Stimulated activated naive CD4-positive, alpha-beta T cell treated with Interleukin-2 at 50 U/mL for 16 hours (primary cell): Measurements from ENCODE around the gene SLC6A20.

Experiments used
- DNase-seq: peaks from one replicate; lab custom pipeline; 2025; lab: John Stamatoyannopoulos, UW

The SLC6A20 gene

DNA sequence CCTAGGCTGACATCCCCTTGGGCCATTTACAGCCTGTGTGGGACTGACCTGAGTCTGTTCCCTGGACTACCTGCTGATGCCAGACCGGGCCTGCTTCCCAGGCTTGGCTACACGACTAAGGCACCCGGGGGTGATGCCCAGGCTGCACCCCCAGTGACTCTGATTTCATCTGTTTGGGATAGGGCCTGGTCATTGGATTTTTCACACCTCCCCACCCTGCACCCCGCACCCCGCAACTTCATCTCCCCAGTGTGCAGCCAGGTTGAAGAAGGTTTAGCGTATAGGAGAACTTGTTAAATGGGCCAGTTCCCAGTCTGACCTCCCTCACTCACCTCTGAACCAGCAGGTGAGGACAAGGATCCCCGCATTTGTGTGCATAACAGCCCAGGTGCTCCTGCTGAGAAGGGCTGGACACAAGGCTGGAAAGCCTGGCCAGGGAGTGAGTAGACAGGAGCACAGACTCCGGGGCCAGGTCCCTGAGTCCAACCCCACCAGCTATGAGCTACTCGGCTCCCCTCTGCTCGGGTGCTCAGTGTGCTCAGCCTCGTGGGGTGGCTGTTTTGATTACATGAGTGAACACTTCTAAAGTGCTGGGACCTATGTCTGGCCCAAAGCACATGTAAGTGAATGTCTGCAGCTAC lies 18.5 kb downstream of the SLC6A20 start:
- DNase-seq = no peak

DNA sequence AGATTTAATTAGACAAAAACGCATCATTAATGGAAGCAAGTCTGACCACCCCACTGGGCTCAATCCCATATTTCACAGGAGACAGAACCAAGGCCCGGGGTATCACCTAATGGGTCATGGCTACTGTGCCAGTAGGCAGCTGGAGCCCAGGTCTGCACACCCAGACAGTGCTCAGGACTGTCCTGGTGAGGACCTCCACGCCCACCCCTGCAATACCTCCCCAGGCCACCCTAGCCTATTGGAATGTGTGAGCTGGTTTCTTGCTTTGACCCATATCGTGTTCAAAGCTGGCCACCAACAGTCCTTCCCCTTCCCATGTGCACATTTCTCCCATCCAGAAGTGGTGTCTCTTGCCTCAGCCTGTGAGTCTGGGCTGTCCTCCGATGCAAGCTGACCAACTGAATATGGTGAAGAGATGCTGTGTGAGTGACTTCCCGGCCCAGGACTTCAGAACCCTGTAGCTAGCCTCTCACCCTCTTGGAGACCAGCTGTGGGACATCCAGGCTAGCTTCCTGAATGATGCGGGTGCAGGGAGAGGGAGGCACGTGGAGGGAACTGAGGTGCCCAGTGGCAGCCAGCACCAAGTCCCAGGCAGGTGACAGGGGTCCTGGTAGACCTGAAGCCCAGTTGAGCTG lies 19.1 kb downstream of the SLC6A20 start:
- no peak for DNase-seq

DNA sequence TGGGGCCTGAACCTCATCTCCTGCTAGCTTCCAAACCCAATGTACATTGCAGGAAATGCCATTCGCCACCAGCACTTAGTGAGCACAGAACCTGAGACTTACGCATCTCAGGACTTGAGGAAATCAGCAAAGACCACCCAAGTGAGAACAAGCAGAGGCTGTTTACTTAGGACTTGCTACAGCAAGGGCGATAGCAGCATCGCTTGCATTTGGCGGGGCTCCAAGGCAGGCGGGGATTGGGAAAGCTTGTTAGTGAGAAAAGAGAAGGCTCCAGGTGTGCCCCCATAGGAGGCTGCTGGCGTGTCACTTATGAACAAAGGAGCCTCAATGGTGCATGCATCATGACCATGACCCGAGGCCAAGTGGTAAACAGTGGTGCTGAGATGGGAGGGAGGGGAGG lies 19.7 kb downstream of the SLC6A20 start:
- DNase-seq = no peak

GRCh38 chr3:45776301-45776595 lies 20.1 kb downstream of the SLC6A20 start:
- no peak for DNase-seq

DNA sequence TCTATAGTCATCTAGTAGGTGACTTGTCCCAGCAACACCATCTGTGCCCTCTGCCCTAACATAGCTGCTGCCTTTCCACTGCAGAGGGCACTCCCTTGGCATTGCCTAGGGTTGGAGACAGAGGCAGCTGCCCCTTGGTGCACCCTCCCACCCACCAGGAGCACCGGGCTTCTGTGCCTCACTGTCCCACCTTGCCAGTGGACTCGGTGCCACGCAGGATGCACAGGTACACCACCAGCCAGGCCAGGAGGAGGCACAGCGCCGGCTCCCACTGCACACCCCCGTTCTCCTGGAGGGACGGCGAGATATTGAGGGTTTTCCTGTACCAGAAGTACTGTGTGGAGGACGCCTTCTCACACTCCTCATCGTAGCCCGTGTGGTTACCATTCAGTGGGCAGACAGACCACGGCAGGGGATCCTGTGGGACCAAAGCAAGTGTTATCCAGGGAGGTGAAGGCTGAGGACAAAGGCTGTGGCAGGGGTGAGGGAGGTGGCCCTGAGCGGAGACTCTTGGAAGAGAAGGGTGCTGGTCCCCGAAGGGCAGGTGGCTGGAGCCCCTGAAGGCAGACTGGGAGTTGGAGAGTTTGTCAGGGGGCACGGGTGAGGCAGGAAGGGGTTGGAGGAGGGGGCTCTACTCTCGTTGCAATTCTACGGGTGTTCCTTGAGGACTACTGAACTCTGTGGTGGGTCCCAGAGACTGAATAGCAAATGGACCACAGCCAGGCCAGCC lies 20.6 kb downstream of the SLC6A20 start:
- DNase-seq = no peak

DNA sequence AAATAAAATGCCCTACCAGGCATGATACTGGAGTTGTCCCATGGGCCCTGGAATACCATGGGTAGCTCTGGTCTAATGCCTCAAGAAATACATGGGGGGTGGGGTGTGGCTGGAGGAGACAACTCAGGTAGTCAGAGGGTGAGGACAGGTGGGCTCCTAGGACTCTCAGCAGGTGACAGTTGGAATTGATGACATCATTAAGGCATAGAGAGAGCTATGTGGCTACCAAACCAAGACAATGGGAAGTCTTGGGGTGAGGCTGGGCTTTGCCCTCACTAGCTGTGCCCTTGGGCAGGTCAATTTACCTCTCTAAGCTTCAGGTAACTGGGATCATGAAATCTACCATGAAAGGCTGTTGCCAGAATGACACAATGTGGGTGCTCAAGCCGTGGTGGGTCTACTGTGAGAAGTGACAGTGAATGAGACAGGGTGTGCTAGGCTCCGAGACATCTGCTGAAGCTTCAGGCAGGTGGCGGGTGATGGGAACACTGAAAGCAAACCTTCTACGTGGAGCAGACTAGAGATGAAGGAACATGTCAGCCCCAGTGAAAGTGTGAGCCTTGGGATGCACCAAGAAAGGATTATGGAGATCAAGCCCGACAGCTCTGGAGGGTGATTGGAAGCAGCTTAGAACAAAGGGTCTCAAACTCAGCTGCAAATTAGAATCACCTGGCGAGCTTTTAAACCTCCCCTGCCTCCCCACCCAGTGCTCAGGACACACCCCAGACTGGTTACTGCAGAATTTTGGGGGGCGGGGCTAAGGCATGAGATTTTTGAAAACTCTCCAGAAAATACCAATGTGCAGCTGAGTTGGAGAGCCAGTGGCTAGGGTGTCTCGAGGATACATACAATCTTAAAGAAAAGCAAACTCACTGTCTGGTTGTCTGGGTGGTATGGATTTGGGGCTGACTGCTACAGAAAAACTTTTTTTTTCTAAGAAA lies 21.5 kb downstream of the SLC6A20 start:
- DNase-seq = no peak

DNA sequence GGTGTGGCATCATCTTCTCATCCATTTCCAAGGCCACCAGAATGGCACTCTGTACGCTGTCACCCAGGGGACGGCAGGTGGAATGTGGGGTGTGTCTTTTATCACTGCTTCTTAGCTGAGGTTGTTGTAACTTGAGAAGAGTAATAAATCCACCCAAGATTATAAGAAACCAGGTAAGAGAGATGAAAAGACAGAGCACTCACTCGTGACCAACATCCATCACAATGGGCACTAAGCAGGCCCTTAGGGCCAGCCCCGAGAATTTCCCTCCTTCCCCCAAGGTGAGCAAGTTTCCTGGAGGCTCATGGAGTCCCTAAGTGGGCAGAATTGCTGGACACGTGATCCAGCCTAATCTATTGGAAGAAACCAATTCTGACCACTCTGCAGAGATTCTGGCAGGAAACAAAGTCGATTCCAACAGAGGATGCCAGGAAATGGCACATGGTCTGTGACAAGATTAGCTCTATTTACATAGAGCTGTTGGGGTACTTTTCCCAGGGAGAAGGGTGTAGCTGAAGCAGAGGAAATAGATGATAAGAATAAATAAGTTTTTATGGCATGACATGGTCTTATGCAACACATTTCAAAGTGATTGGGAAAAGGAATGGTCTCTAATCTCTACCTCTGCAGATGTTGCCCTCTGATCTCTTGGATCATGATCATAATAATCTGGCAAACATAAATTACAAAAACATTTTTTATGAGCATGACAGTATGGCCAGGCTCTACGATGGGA lies 22.5 kb downstream of the SLC6A20 start:
- no peak for DNase-seq

GRCh38 chr3:45773072-45773471 lies 23.3 kb downstream of the SLC6A20 start:
- DNase-seq = no peak

DNA sequence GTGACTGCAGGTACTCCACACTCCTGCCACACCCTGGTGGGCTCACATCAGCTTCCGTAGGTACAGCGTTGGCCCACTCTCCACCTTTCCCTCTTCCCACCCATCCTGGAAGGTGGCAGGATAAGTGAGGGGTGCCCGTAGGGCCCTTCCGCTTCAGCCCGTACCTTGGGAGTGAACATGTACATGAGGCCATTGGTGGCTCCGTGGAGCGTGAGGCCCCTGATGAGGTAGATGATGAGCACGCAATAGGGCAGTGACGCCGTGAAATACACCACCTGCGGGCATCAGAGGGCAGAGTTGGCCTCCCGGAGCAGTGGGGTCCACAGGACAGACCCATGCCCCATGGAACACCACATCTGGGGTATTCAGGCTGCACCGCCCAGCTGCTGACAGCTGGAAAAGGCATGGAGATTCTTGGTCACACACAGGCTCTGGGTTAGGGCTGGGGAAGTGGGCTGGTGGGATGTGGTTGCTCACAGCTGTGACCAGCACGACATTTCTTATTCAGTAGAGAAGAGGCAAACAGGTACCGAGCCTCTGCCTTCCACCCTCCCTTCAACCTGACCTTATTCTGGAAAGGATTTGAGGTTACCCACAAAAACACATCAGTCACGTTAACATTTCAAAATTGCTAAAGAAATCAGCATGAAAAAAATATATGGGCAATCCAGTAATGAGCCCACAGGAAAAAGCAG lies 23.8 kb downstream of the SLC6A20 start:
- DNase-seq = no peak

DNA sequence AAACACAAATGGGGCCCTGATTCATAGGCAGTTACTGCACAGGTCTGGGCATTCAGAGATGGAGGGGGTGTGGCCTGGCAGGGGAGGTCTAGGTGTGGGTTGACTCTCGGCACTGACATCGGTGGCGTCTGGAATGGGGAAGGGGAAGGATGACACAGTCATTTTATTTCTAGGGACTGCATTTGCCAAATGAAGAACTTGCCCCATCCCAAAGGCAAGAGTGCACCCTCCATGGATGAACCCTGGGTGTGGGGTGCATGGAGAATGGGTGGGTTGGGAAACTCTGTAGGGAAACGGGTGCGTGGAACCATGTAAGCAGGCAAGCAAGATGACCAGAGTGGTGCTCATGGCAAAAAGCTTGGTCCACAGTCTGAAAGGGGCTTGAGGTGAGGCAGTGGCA lies 24.5 kb downstream of the SLC6A20 start:
- DNase-seq = no peak

- no peak for DNase-seq
Measured at GRCh38 chr3:45771166-45771775, 25.1 kb downstream of the SLC6A20 start.

DNA sequence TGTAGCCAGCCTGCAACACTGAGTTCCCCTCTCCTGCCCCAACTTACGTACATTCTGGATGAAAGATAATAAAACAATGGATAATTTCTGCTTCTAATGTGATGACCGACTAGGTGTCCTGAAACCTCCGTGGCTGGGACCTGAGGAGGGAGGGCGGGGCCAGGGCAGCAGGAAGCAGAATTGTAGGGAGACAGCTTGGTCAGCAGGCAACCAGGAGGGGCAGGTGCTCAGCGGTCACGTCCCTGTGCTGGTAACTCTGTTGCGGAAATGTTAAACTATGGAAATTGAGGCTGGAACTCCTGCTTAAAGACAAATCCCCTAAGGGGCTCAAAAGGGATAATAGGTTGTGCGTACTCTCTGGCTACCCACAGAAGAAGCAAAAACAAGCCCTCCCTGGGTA lies 30.4 kb downstream of the SLC6A20 start:
- DNase-seq = no peak

GRCh38 chr3:45765266-45765851 lies 31.0 kb downstream of the SLC6A20 start:
- DNase-seq = no peak

DNA sequence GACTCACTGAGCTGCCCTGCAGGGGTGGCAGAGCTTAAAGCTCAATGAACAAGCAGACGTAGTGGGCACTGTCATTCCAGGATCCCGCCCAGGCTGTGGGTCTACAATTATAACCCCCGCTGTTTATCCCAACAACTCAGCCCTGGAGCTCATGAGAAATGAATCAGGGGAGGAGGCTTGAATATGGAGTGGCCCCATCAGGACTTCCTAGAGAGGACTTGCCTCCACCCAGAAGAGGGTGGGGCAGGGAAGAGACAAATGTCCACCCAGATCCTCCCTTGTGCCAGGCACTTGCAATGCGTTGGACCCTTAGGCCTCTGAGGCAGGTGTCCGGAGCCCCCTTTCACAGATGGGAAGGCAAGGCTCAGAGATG lies 33.0 kb downstream of the SLC6A20 start:
- DNase-seq = no peak

DNA sequence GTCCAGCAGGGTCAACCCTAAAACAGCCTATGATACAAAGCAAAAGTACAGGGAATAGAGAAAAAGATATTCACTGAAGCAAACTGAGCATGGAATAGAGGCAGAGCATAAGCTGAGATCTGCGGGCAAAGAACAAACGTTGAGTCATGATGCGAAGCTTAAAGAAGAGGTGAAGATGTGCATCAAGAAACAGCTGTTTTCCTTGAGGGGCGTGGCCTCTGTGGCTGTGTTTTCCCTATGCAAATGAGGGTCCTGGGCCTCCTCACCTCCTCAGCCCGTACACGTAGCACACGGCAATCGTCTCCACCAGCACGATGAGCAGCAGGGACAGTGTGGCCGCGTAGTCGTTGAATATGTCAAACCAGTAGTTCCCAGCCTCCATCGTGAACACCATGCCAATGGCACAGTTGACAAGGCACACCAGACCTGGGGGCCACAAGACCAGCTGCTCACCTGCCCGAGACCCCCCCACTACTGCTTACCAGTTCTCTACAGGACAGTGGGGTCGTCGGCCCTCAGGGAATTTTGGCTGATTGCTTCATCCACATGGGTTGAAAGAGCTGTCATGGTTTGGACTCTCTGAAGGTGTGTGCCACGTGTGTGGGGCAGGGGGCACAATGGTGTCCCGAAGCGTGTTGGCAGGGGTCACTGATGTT lies 33.6 kb downstream of the SLC6A20 start:
- DNase-seq = no peak

DNA sequence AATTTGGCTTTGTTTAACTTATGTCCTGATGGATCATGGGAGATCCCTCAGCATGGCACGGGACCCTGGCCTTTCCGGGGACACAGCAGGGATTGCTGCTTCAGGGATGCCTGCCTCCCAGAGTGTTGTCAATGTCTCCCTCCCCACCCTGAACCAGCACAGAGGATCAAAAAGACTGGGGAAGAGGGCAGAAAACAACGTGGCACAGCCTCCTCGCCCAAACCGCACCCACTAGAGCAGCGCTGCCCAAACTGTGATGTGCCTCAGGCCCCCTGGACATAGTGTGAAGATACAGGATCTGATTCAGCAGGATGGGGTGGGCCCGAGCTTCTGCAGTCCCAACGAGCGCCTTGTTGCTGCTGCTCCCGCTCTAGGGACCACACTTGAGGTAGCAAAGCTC lies 34.5 kb downstream of the SLC6A20 start:
- DNase-seq = no peak

DNA sequence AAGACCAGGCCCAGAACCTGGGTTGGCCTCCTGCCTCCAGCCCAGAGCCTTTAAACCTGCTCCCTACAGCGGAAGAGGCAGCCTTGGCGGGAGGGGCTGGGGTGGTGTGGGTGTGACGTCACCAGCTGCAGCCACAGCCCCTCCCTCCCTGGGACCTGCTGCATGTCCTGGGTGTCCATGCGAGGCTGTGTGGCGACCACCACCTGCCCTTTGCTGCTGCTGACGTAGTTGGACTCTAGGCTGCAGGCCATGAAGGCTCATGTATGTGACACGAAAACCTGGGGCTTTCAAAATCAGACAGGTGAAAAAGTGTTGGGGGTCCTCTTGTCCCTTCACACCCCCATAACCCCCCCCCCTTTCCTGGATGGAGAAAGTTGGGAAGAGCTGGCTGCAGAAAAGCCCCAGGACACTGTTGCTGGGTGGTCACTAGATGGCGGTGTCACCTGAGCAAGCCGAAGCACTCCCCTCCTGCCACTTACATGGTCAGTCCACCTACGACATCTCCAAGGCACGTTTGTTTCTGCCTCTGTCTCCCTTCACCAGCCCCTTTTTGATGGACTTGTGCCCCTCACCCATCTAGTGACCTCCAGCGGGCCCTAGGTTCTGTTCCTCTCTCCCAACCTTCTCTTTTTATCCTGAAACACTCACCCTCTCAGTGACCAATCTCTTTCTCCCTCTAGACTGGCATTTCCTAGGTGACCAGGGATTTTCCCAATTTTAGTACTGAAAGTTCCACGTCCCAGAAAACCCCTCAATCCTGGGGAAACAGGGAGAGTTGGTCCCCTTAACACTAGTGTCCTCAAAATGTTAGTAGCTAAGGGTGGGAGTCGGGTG lies 35.2 kb downstream of the SLC6A20 start:
- DNase-seq = no peak

- no peak for DNase-seq
Measured at GRCh38 chr3:45759851-45760250, 36.5 kb downstream of the SLC6A20 start.

DNA sequence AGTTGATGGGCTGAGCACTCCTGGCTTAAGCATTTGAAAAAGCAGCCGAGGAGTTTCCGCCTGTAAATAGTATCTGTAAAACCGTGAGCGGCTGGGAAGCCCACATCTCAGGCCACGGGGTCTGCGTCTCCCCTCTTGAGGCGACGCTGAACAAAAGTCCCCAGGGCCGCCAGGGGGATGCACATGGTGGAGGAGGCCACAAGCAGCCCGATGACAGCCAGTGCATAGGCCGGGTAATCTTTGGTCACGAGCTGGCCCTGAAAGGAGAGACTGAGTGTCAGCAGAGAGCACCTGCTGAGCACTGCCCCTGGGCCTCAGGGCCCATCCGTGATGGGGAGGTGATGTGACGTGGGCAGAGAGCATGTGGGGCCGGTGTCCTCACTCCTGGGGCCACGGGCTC lies 37.5 kb downstream of the SLC6A20 start:
- no peak for DNase-seq
